ENCODE results near the gene NCKAP5. TPM values are rescaled to one million over a fixed set of nuclear protein-coding genes. Genes with fewer than 3 reads are reported as not detected.

NCKAP5 gene
- total and polyA plus RNA-seq, 4 donors, result 0.57 to 2.8 (median 2.4) TPM

- Histone ChIP-seq H3K27ac (ENCODE audit: low read depth in 1 of 2, low read length in 2 of 2) (no peak overlapping the region), H3K4me1 (ENCODE audit: control insufficient read depth in 4 of 4, insufficient read depth in 4 of 4, low read length in 3 of 4) (no peaks in the 10 kb centered on the region), H3K9me3 (ENCODE audit: control insufficient read depth in 4 of 4, low read length in 3 of 4) (no peaks in the 10 kb centered on the region), H3K36me3 (ENCODE audit: control insufficient read depth in 4 of 4, insufficient read depth in 3 of 4, low read depth in 1 of 4, low read length in 3 of 4) (no peaks in the 10 kb centered on the region), H3K27me3 (ENCODE audit: control insufficient read depth in 4 of 4, insufficient read depth in 4 of 4, low read length in 3 of 4) (no peaks in the 10 kb centered on the region), H3K4me3 (ENCODE audit: low read depth in 1 of 3, low read length in 3 of 3) (no peak overlapping the region), H3K9ac (ENCODE audit: low read depth in 1 of 2, low read length in 2 of 2) (no peak overlapping the region)
- 95% methylated on average over 4 of the region's 4 CpGs for WGBS
- no peak for TF ChIP-seq RXRA (IDR thresholded peaks at IDR 0.05)
- TF ChIP-seq JUND (IDR thresholded peaks at IDR 0.05), result no peak
- TF ChIP-seq ATF3 (IDR thresholded peaks at IDR 0.05), result no peak
- no peak for TF ChIP-seq HNF4A (conservative IDR thresholded peaks at IDR 0.05)
- TF ChIP-seq HNF4G (IDR thresholded peaks at IDR 0.05), result no peak
- TF ChIP-seq EGR1 (IDR thresholded peaks at IDR 0.05; ENCODE audit: low read depth in 2 of 2), result no peak
- TF ChIP-seq NR2F2 (IDR thresholded peaks at IDR 0.05), result no peak
- TF ChIP-seq ZBTB33 (IDR thresholded peaks at IDR 0.05), result no peak
- TF ChIP-seq TAF1 (conservative IDR thresholded peaks at IDR 0.05), result no peak
- TF ChIP-seq REST (IDR thresholded peaks at IDR 0.05), result no peak
- no peak for DNase-seq (ENCODE audit: low spot score)
Observed at GRCh38 chr2:133044556-133044955, 523.7 kb downstream of the NCKAP5 start.

- H3K9ac ChIP-seq (ENCODE audit: low read depth in 1 of 2, low read length in 2 of 2), result no peak overlapping the region
- TF ChIP-seq CTCF (IDR thresholded peaks at IDR 0.05; ENCODE audit: low read depth, low read length, missing input control), result no peak
- TF ChIP-seq HNF4G (IDR thresholded peaks at IDR 0.05), result no peak
- no peak for TF ChIP-seq HNF4A (conservative IDR thresholded peaks at IDR 0.05)
- no peak for TF ChIP-seq GABPA (IDR thresholded peaks at IDR 0.05 in 1 of 2, conservative IDR thresholded peaks at IDR 0.05 in 1 of 2)
- no peak for TF ChIP-seq RXRA (IDR thresholded peaks at IDR 0.05)
- no peak for TF ChIP-seq JUND (IDR thresholded peaks at IDR 0.05)
- no peak for TF ChIP-seq NR2F2 (IDR thresholded peaks at IDR 0.05)
- TF ChIP-seq ZBTB33 (IDR thresholded peaks at IDR 0.05), result no peak
- no peak for TF ChIP-seq YY1 (IDR thresholded peaks at IDR 0.05)
- no peak for TF ChIP-seq TAF1 (conservative IDR thresholded peaks at IDR 0.05)
- TF ChIP-seq FOXA1 (IDR thresholded peaks at IDR 0.05), result no peak
- TF ChIP-seq ATF3 (IDR thresholded peaks at IDR 0.05), result no peak
Observed at GRCh38 chr2:133040170-133040569, 528.1 kb downstream of the NCKAP5 start.

More at GRCh38 chr2:133040170-133040569, 528.1 kb downstream of the NCKAP5 start:
- Histone ChIP-seq H3K36me3 (ENCODE audit: control insufficient read depth in 4 of 4, insufficient read depth in 3 of 4, low read depth in 1 of 4, low read length in 3 of 4) (no peaks in the 10 kb centered on the region), H3K27ac (ENCODE audit: low read depth in 1 of 2, low read length in 2 of 2) (no peak overlapping the region), H3K9me3 (ENCODE audit: control insufficient read depth in 4 of 4, low read length in 3 of 4) (no peaks in the 10 kb centered on the region), H3K4me3 (ENCODE audit: low read depth in 1 of 3, low read length in 3 of 3) (no peak overlapping the region), H3K4me1 (ENCODE audit: control insufficient read depth in 4 of 4, insufficient read depth in 4 of 4, low read length in 3 of 4) (no peaks in the 10 kb centered on the region), H3K27me3 (ENCODE audit: control insufficient read depth in 4 of 4, insufficient read depth in 4 of 4, low read length in 3 of 4) (no peaks in the 10 kb centered on the region)
- DNase-seq (ENCODE audit: low spot score), result no peak
- 95% methylated on average over 4 of the region's 4 CpGs for WGBS
